HG03457 (cell line): ENCODE measurements around the gene C22orf23.

Source experiments
- ATAC-seq: cut with Tn5 transposase; IDR thresholded peaks from one replicate; pipeline ENCODE4 v1.9.1; 2021; ENCODE audit warnings: moderate number of reproducible peaks; ENCODE audit not compliant: unreplicated experiment

The C22orf23 gene

GRCh38 chr22:37953437-37954179 lies at the start of gene C22orf23, which contains the start of gene POLR2F:
Gene C22orf23 (minus strand): TSS chr22:37953601. CDS start chr22:37953149, 452 bp downstream.
Gene POLR2F (plus strand): TSS chr22:37953699. CDS start chr22:37953788, 89 bp downstream.
- peak; percentile 61 for ATAC-seq

GRCh38 chr22:37999640-38000272 lies 46.4 kb upstream of the C22orf23 start:
- ATAC-seq: no peak

- no peak for ATAC-seq
Observed at GRCh38 chr22:37999236-37999635, 45.8 kb upstream of the C22orf23 start.

- ATAC-seq: no peak
Observed at GRCh38 chr22:37998543-37998942, 45.1 kb upstream of the C22orf23 start.

GRCh38 chr22:37996515-37997246 lies 43.3 kb upstream of the C22orf23 start:
- no peak for ATAC-seq

- ATAC-seq: no peak
Observed at GRCh38 chr22:37996079-37996478, 42.7 kb upstream of the C22orf23 start.

GRCh38 chr22:37995460-37995859 lies 42.1 kb upstream of the C22orf23 start:
- no peak for ATAC-seq

- ATAC-seq: no peak
Observed at GRCh38 chr22:37994982-37995381, 41.6 kb upstream of the C22orf23 start.

GRCh38 chr22:37994049-37994448 lies 40.6 kb upstream of the C22orf23 start:
- ATAC-seq: no peak

GRCh38 chr22:37991731-37992442 lies 38.5 kb upstream of the C22orf23 start:
- ATAC-seq: no peak

GRCh38 chr22:37990862-37991261 lies 37.5 kb upstream of the C22orf23 start:
- no peak for ATAC-seq

- no peak for ATAC-seq
Observed at GRCh38 chr22:37990301-37990700, 36.9 kb upstream of the C22orf23 start.

- no peak for ATAC-seq
Observed at GRCh38 chr22:37989146-37990045, 36.0 kb upstream of the C22orf23 start.

- no peak for ATAC-seq
Observed at GRCh38 chr22:37986371-37986770, 33.0 kb upstream of the C22orf23 start.

GRCh38 chr22:37985751-37986281 lies 32.4 kb upstream of the C22orf23 start:
- ATAC-seq: no peak

GRCh38 chr22:37985050-37985585 lies 31.7 kb upstream of the C22orf23 start:
- ATAC-seq: no peak

GRCh38 chr22:37983860-37984791 lies 30.7 kb upstream of the C22orf23 start, which contains the start of gene SOX10:
Gene SOX10 (minus strand): TSS chr22:37984555. CDS start chr22:37983784, 771 bp downstream.
- ATAC-seq: no peak
